ENCODE results near the gene REM2. TPM values are rescaled to one million over a fixed set of nuclear protein-coding genes. Genes with fewer than 3 reads are reported as not detected.
A peak's percentile ranks its signal among the peaks of the same experiment; 100 is the strongest.

Gene REM2
- total RNA-seq, 2 donors from 2014 or later = 0.77 to 1.2 TPM

GRCh38 chr14:22887990-22888378 lies 5.0 kb downstream of the REM2 start:
- H3K4me1 Mint-ChIP-seq = peaks cover 14% of the 10 kb centered on the region
- 72 to 78% methylated on average over 3 to 5 of the region's 5 CpGs for WGBS, 2 experiments (ENCODE audit: insufficient coverage in 1 of 2, insufficient read length in 1 of 2)
- H3K27me3 ChIP-seq (ENCODE audit: control insufficient read depth, insufficient read depth, low read length, poor library complexity, severe bottlenecking) = peaks cover 4% of the 10 kb centered on the region
- H3K27ac ChIP-seq (ENCODE audit: low read depth, low read length) = peak overlapping the region; percentile 97
- H3K9me3 Mint-ChIP-seq = peaks cover 2% of the 10 kb centered on the region
- no peaks in the 10 kb centered on the region for H3K36me3 ChIP-seq (ENCODE audit: control insufficient read depth, insufficient read depth, low read length)
- no peaks in the 10 kb centered on the region for H3K9me3 ChIP-seq (ENCODE audit: control insufficient read depth, low read length)
- peaks cover 14% of the 10 kb centered on the region for H3K4me1 ChIP-seq (ENCODE audit: control insufficient read depth, insufficient read depth, low read length)
- peak overlapping the region; percentile 93 for H3K4me3 ChIP-seq (ENCODE audit: low read length)
- no peak for DNase-seq
- peaks cover 3% of the 10 kb centered on the region for H3K36me3 Mint-ChIP-seq (ENCODE audit: low read depth)
- TF ChIP-seq, protein P1, sequence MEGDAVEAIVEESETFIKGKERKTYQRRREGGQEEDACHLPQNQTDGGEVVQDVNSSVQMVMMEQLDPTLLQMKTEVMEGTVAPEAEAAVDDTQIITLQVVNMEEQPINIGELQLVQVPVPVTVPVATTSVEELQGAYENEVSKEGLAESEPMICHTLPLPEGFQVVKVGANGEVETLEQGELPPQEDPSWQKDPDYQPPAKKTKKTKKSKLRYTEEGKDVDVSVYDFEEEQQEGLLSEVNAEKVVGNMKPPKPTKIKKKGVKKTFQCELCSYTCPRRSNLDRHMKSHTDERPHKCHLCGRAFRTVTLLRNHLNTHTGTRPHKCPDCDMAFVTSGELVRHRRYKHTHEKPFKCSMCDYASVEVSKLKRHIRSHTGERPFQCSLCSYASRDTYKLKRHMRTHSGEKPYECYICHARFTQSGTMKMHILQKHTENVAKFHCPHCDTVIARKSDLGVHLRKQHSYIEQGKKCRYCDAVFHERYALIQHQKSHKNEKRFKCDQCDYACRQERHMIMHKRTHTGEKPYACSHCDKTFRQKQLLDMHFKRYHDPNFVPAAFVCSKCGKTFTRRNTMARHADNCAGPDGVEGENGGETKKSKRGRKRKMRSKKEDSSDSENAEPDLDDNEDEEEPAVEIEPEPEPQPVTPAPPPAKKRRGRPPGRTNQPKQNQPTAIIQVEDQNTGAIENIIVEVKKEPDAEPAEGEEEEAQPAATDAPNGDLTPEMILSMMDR (conservative IDR thresholded peaks at IDR 0.05) = no peak
- H3K27me3 Mint-ChIP-seq (ENCODE audit: insufficient read depth) = peaks cover 26% of the 10 kb centered on the region
- H3K4me3 Mint-ChIP-seq = peak overlapping the region; percentile 80
- H3K9ac ChIP-seq (ENCODE audit: extremely low read depth, low read length, poor library complexity, severe bottlenecking) = no peak overlapping the region
- no peak overlapping the region for H3K27ac Mint-ChIP-seq

DNA sequence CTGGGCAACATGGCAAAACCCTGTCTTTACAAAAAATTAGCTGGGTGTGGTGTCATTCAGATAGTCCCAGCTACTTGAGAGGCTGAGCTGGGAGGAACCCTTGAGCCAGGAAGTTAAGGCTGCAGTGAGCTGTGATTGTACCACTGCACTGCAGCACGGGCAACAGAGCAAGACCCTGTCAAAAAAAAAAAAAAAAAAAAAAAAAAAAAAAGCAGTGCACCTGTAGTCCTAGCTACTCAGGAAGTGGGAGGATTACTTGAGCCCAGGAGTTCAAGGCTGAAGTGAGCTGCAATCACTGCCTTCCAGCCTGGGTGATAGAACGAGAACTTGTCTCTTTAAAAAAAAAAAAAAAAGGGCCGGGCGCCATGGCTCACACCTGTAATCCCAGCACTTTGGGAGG lies 5.6 kb downstream of the REM2 start:
- H3K36me3 Mint-ChIP-seq (ENCODE audit: low read depth) = peaks cover 3% of the 10 kb centered on the region
- TF ChIP-seq, protein P1 (conservative IDR thresholded peaks at IDR 0.05) = no peak
- no peak overlapping the region for H3K9ac ChIP-seq (ENCODE audit: extremely low read depth, low read length, poor library complexity, severe bottlenecking)
- DNase-seq = no peak
- H3K27ac Mint-ChIP-seq = no peak overlapping the region
- no peak overlapping the region for H3K4me3 ChIP-seq (ENCODE audit: low read length)
- no peak overlapping the region for H3K4me3 Mint-ChIP-seq
- H3K27me3 ChIP-seq (ENCODE audit: control insufficient read depth, insufficient read depth, low read length, poor library complexity, severe bottlenecking) = peaks cover 4% of the 10 kb centered on the region
- H3K36me3 ChIP-seq (ENCODE audit: control insufficient read depth, insufficient read depth, low read length) = no peaks in the 10 kb centered on the region
- peaks cover 9% of the 10 kb centered on the region for H3K4me1 Mint-ChIP-seq
- H3K9me3 Mint-ChIP-seq = peaks cover 2% of the 10 kb centered on the region
- peaks cover 8% of the 10 kb centered on the region for H3K4me1 ChIP-seq (ENCODE audit: control insufficient read depth, insufficient read depth, low read length)
- H3K27me3 Mint-ChIP-seq (ENCODE audit: insufficient read depth) = peaks cover 26% of the 10 kb centered on the region
- no peaks in the 10 kb centered on the region for H3K9me3 ChIP-seq (ENCODE audit: control insufficient read depth, low read length)
- 71 to 89% methylated on average over 1 to 3 of the region's 4 CpGs for WGBS, 2 experiments (ENCODE audit: insufficient coverage in 1 of 2, insufficient read length in 1 of 2)
- H3K27ac ChIP-seq (ENCODE audit: low read depth, low read length) = no peak overlapping the region

DNA sequence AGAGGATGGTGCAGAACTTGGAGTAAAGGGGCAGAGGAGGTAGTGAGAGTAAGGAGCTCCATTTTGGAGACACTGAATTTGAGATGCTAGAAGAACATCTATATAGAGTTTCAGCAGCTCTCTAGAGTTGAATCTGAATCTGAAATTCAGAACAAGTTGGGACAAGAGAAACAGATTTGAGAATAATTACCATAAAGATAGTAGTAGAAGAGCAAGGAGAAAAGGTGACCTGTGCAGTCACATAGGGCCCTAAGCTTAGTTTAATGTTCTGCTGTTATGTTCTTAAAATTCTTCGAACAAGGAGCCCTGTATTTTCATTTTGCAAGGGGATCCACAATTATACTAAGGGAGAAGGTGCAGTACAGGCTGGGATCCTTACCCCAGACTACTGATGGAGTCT lies 7.4 kb downstream of the REM2 start:
- Histone ChIP-seq H3K4me1 (ENCODE audit: control insufficient read depth, insufficient read depth, low read length) (peaks cover 8% of the 10 kb centered on the region), H3K36me3 (ENCODE audit: control insufficient read depth, insufficient read depth, low read length) (no peaks in the 10 kb centered on the region), H3K9me3 (ENCODE audit: control insufficient read depth, low read length) (no peaks in the 10 kb centered on the region), H3K4me3 (ENCODE audit: low read length) (no peak overlapping the region), H3K27me3 (ENCODE audit: control insufficient read depth, insufficient read depth, low read length, poor library complexity, severe bottlenecking) (no peaks in the 10 kb centered on the region), H3K9ac (ENCODE audit: extremely low read depth, low read length, poor library complexity, severe bottlenecking) (no peak overlapping the region), H3K27ac (ENCODE audit: low read depth, low read length) (no peak overlapping the region)
- no peak overlapping the region for H3K27ac Mint-ChIP-seq
- H3K27me3 Mint-ChIP-seq (ENCODE audit: insufficient read depth) = peaks cover 13% of the 10 kb centered on the region
- WGBS, 2 experiments (ENCODE audit: insufficient coverage in 1 of 2, insufficient read length in 1 of 2) = 90 to 100% methylated on average over 1 of the region's 1 CpG
- H3K36me3 Mint-ChIP-seq (ENCODE audit: low read depth) = peaks cover 3% of the 10 kb centered on the region
- DNase-seq = no peak
- peaks cover 2% of the 10 kb centered on the region for H3K9me3 Mint-ChIP-seq
- H3K4me3 Mint-ChIP-seq = no peak overlapping the region
- TF ChIP-seq, protein P1 (conservative IDR thresholded peaks at IDR 0.05) = no peak
- peaks cover 7% of the 10 kb centered on the region for H3K4me1 Mint-ChIP-seq
